ENCODE data around the gene PCCA.
"Not testable (repeated sequence)": the region's sequence is repeated elsewhere in the genome, so short reads cannot be mapped to it uniquely, and the experiment has no call there.

The PCCA gene

DNA sequence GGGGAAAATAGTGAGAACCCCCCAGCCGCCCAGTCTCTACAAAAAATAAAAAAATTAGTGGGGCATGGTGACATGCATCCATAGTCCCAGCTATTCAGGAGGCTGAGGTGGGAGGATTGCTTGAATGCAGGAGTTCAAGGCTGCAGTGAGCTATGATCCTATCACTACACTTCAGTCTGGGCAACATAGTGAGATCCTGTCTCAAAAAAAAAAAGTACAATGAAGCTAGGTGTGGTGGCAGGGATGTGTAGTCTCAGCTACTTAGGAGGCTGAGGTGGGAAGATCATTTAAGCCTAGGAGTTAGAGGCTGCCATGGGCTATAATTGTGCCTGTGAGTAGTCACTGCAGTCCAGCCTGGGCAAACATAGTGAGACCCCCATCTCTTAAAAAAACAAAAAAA, 8.9 kb downstream of the PCCA start:
- no peak for DNase-seq

DNA sequence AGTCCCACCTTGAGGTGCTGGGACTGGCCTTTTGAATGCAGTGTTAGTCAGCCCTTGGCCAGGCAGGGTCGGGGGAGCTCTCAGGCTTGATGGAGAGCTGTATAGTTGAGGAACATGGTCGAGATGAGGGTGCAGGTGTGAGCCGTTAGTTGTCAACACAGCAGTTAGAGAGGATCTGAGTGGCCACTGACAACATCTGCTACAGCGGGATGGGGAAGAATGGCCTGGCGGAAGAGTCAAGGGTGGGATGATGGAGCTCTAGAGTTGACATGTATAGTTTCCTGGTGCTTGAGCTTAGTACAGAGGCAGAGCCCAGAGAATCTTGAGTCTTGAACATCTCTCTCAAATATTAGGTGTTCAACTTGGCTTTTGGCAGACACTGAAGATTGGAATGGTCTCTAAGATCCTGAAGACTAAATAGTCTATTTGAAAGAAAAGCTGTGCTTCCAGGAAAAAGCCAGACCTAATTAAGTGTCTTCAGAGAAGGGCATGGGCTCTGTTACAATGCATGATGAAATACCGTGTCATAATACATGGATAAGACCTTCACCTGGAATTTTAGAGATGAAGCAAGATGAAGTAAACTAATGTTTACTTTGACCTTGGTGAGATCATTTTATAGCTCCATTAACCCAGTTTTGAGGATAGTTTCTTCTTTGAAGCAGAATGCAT, 9.7 kb downstream of the PCCA start:
- no peak for DNase-seq

DNA sequence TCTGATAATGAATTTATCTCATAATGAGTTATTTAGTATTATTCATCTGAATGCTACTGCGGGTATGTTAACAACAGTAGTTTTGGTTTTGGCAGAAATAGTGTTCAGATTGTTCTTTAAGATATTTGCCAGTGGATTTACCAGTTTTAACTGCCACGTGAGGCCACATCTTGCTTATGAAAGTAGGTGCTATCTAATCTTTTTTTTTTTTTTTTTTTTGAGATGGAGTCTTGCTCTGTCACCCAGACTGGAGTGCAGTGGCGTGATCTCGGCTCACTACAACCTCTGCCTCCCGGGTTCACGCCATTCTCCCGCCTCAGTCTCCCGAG, 10.2 kb downstream of the PCCA start:
- not testable (repeated sequence) for DNase-seq

DNA sequence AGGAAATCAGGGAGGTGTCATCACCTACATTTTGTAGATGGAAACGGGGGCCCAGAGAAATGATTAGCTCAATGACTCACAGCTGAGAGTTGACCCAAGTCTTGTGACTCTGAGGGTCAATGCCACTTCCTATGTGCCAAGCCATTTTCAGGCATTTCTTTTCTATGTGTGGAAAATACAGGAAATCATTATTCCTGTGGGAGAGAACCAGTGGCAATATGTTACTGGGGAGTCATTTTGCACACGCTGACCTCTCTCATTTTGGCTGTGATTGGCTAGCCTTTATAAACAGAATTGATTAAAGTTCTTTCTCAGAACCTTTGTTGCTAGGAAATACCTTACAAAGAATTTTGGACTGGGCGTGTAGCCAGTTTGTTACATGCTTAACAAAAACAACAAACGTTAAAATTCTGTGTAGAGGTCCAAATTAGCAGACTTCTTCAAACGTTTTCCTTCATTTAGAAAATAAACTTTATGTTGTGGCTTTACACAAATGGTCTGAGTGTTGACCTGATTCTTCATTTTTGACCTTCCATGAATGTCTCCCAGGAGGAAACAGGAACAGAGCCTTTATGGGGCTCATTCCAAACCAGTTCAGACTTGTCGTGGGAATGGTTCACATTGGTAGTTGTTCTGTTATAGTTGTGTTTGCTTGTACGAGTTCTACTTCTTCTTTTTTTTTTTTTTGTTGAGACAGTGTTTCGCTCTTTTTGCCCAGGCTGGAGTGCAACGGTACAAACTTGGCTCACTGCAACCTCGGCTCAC, 11.4 kb downstream of the PCCA start:
- DNase-seq: no peak

DNA sequence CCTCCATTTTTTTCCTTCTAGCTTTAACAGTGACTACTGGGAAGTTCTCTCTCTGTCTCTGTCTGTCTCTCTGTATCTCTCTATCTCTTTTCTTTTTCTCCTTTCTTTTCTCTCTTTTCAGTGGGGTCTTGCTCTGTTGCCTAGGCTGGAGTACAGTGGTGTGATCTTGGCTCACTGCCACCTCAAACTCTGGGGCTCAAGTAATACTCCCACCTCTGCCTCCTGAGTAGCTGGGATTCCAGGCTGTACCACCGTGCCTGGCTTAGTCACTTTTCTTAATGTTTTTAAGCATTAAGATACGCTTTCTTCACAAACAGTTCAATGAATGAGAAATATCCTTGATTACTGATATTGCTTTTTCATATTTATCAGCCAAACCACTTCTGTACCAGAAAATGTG, 13.1 kb downstream of the PCCA start:
- no peak for DNase-seq

DNA sequence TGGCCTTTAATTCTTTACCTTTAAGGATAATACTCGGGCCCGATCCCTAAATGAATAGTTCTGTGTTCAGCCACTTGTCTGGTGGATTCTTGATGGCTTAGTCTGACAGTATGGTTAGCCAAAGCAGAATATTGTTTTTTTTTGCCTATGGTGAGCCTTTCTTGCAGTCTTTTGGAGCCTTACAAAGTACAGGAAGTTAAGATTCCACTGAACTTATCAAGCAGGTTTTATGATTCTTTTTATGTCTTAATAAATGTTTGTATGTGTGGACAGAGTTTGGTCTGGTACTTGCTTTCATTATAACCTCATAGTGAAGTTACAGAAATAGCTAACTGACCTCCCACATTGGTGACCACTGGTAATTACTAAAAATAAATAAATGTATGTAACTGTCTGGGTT, 17.1 kb downstream of the PCCA start:
- no peak for DNase-seq

DNA sequence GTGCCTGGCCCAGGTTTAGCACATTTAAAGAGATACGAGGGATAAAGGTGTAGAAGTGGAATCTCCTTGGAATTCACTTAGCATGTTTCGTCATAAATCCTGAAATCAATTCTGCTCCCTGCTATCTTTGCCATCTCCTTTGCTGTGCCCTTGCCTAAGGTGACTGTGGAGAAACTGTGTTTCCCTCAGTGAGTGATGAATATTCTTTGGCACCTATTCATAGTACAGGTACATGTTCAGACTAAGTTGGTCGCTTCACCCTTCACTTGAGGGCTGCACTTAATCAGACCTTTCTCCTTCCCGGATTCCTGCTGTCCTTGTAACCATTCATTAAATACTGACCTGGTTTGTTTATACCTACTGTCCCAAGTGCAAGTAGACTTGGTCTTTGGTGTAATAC, 17.8 kb downstream of the PCCA start:
- DNase-seq: no peak

DNA sequence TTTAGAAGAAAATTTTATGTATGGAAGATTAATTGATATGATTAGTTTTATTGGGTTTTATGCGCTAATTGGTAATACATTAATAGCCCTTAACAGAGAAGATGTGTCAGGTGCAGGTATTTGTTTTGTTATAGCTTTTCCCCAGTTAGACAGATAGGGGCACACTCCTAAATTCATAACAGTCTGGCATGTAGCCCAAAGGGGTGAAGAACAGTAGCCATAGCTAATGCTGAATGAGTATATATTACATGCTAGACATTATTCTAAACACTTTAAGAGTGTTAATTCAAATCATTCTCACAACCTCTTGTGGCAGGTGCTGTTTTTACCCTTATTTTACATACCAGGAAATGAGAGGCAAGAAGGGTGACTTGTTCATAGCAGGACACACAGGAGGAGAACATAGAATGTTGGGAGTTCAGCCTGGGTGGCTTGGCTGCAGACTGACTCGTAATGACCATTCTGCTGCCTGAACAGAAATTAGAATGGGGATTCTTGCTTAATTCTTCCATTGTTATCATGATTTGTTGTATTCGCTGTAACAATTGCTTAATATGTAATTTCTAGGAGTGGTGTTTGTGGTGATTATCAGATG, 20.1 kb downstream of the PCCA start:
- DNase-seq: peak in 1 of 3 experiments; percentile 35

DNA sequence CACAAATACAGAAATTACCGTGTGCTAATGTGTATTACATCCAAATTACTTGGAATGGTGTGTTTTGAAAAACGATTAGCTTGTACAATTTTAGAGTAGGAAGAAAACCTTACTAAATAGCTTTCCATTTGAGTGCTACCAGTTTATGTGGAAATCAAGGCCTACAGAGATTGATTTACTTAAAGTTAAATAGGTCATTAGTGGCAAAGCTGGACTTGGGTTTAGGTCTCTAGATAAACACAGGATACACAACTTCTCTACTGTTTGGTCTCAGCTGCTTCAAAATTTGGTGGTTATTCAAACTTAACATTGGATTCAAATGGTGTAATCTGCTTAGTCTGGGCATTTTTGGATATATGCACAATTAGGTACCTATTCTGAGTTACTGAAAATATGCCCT, 21.4 kb downstream of the PCCA start:
- DNase-seq: no peak

DNA sequence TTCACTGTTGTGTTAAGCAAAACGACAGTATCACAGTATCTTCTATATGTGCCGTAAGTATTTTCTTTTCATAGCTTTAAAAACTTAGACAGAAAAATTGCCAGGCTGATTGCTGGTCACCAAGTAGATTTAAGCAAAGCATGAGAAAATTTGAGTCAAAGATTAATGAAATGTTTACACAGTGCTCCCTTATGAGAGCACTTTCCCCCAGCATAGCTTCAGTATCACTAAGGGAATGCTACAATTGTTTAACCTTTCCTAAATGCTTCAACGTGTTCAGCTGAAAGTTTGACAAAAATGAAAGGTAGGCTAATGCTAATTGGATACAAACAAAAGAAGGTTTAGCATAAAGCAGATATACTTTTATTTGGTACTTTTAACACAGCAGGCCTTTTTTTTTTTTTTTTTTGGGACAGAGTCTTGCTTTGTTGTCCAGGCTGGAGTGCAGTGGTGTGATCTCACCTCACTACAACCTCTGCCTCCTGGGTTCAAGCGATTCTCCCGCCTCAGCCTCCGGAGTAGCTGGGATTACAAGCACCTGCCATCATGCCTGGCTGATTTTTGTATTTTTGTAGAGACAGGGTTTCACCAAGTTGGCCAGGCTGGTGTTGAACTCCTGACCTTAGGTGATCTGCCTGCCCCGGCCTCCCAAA, 23.4 kb downstream of the PCCA start:
- DNase-seq: no peak

DNA sequence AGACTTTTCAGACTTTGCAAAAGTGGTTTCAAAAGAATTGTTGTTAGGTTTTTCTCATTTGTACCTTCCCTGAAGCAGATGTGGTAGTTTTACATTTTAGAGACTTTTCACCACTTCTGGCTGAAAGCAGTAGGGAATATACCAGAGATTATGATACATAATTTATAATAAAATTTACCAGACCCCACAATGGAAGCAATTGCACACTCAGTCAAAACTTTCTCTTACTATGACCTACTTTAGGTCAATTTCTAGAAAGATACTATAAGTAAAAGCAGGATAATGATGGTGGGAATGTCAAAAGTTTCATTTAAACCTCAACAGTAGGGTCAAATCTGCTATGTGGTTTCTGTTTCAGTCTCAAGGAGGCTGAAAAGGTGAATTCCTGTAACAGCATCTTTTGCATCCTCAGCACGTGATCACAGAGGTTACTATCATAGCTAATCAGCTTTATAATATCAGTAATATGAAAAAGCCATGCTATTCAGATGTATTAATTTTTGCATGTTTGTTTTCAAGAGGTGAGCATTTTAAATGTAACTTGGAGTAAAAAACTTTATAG, 26.9 kb downstream of the PCCA start:
- DNase-seq: no peak

DNA sequence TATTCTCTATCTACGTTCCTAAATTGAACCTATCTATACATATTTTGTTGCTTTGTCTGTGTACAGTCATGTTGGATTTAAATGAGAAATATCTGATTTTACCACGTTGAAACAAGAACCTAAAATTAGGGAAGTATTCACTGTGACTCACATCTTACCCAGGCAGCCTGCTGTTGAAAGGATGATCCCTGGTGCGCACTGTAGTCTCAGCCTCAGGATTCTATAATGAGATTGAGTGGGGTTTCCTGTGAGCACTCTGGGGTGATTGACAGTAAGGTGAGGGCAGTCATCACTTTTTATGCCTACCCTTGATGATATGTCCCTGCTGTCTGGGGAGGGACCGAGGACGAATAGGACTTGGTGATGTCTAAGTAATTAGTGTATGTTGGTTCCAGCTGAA, 35.4 kb downstream of the PCCA start:
- peak in 1 of 3 experiments; percentile 51 for DNase-seq

DNA sequence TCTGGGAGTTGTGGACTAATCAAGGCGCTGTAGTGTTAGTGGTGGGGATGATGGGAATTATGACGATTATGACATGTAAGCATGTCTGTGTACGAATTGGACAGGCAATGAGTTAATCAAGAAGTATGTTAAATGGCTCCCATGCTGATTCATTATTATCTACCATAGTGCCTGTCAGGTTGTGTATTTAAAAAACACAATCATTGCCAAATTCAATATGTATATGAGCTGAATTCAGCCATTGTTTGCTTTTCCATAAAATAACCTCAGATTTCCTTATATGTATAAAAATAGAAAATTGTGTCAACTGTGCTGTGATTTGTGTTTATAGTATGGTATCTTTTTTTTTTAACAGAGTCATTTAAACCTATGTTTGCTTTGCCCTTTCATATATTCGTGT, 37.1 kb downstream of the PCCA start:
- DNase-seq: peak in 1 of 3 experiments; percentile 31

DNA sequence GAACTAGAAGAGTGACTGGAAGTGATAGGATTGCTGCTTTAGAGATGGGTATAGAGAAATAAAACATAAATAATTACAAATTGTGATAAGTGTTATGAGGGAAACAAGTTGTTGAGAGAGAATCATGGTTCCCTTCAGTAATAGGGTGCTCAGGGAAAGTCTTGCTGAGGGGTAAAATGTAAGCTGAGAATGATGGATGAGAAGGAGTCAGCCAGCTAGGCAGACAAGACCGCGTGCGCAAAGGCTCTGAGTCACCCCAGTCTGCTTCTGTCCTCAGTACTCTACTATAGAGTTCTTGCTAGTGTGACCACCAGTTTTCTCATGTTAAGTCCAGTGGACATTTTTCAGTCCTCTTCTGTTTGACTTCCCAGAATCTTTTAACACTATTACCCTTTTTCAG, 39.5 kb downstream of the PCCA start:
- no peak for DNase-seq

DNA sequence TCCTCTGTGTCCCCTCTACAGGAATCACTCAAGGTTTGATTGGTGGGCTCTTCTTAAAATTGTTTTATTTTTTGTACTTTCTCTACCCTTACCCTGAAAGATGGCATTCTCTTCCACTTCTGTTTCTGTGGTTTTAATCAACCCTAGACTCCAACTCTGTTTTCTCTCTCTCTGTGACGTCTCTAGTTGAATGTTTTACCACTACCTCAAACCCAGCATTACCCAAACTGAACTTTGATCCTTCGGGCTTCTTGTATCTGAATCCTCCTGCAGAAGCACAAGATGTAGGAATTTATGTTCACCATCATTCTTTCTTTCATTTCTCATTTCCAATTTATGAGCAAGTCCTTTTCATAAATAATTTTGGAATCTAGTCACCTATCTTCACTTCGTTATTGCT, 39.9 kb downstream of the PCCA start:
- no peak for DNase-seq

DNA sequence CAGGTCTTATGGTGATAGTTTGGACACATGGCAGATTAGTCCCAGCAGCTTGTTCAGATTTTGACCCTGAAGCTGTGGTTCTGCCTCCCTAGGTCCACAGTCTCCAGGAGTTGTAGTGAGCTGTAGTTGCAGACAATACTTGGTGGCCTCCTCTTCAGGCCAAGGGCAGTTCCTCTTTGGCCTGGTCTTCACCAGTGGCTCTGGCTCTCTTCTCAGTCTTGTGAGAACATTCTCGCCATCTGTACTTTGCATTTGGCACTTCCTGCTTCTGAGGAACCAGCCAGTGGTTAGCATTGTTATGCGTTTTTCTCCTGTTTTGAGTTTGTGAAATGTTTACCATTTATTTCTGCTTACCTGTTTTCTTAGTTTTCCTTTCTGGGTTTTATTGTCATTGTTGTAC, 40.7 kb downstream of the PCCA start:
- no peak for DNase-seq

DNA sequence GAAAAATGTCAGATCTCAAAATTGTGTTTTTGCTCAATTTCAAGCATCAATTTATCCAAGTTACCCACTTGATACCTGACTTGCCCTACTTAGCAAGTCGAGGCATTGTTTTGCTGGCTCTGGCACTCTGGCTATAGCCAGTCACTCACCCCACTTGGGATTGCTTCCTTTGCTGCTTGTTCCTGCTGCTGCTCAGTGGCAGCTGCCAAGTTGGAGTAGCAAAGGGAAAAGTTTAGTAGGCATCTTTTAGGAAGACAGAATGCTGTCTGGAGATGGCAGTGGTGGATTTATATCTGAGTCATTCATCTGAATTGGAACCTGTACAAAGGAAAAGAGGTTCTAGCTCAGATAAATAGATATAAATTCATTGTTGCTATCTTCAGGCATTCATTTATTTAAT, 41.2 kb downstream of the PCCA start:
- no peak for DNase-seq

DNA sequence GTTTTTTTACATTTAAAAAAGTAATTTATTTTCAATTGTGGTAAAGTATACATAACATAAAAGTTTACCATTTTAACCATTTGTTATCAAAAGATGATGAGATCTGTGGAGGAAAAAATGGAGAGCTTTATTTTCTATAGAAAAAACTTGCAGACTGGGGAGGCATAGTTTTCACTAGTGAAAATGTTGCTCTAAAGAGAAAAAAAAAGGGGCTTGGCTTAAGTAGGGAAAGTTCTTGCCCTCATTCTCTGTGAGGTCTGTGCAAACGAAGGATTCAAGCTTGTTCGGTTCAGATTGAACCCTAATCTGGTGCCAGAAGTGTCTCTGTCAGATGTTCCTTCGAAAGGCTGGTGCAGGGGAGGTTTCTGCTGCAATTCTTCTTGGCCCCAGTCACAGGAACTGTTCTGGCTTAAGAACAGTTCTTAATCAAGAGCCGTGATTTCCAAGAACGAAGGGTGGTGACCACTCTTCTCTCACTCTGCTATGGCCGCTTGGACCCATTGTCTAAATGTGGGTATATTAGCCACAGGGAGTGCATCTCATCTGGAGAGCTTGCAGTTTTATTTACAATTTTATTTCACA, 42.1 kb downstream of the PCCA start:
- no peak for DNase-seq

DNA sequence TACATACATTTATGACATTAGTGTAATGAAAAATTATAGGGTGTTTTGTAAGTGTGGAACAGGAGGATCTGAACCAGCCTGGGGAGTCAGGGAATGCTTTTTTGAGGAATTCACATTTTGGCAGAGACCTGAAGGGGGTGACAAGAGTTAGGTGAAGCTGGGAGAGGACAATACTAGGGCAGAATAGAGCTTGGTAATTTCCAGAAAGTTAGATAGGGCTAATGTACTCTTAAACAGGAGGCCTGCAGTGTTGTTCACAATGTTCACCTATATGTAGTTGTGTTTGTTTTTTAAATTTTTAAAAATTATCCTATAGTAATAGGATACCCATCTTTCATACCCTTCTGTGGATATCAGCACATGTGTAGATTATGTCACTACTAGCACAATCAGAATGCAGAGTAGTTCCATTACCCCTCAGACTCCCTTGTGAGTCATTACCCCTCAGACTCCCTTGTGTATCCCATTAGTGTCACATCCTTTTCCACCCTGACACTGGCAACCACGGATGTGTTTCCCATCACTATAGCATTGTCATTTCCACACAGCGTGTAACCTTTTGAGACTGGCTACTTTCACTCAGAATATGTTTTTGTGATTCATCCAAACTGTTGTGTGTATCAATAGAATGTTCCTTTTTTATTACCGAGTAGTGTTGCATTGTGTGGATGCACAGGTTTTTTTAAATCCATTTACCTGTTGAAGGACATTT, 43.1 kb downstream of the PCCA start:
- DNase-seq: no peak

DNA sequence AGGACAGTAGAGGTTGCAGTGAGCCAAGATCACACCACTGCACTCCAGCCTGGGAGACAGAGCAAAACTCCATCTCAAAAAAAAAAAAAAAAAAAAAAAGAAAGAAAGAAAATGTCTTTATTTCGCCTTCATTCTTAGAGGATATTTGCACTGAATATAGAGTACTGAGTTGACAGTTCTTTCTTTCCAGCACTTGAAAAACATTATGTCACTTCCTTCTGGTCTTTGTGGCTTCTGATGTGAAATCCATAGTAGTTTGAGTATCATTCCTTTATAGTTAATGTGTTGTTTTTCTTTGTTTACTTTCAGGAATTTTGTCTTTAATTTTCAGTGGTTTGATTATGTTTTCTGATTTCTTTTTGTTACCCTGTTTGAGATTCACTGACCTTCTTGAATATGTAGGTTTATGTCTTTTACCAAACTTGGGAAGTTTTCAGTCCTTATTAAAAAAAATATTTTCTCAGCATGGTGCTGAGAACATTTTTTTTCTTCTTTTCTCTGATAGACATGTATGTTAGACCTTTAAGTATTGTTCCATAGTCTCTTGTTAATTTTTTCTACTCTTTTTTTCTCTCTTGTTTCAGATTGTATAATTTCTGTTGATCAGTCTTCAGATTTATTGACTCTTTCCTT, 50.1 kb downstream of the PCCA start:
- no peak for DNase-seq

DNA sequence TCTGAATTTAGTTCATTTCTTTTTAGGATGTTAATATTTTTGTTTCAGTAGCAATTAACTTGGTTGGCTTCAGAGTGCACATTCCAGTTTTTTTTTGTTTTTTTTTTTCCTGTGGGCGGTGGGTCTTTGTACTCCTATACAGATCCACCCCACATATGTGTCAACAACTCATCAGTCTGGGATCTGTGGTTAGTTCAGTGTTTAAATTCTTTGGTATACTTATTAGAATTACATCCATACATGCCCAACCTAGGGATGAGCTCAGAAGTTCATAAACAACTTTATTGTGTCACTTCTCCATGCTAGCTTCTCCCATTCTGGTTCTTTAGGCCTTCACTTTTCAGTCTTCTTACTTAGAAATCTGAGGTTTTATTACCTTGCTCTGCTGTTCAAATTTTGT, 50.9 kb downstream of the PCCA start:
- no peak for DNase-seq

DNA sequence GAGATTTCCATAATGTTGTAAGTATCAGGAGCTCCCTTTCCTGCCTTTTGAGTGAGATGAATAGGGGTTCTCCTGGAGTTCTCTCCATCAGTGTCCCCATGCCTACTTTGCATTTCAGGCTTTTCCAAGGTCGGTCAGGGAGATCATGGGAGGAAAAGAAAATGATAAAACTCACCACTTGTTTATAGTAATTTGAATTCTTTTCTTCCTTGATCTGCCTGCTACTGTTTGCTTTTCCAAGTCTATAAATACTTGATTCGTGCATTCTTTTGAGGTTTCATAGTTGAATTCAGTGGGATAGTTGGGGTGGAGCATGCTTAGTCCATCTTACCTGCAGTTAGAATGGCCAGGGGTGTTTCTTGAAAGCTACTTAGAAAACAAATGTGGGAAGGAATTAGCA, 51.5 kb downstream of the PCCA start:
- no peak for DNase-seq
